Astrocyte of the cerebellum (primary cell): Measurements from ENCODE around the gene WDR48.

ENCODE experiments used
- DNase-seq: peaks from one replicate; pipeline ENCODE4 v3.0.0-alpha.2; 2011; ENCODE audit warnings: low read depth
- H3K4me3 ChIP-seq: 2 replicates; pipeline ENCODE4 v1.5.1; 2011; ENCODE audit warnings: mild to moderate bottlenecking, low read depth, low read length, moderate library complexity
- in situ Hi-C: cut with HindIII; loops from 2 replicates; pipeline ENCODE4 v1.10.0; 2017; ENCODE audit warnings: low sequenced_read_pairs
- TF ChIP-seq, protein P1 (sequence below): IDR thresholded peaks from 2 replicates; pipeline ENCODE4 v1.5.1; 2012; ENCODE audit warnings: low read length, low read depth, moderate library complexity, mild to moderate bottlenecking; ENCODE audit errors: missing control alignments

The WDR48 gene

DNA sequence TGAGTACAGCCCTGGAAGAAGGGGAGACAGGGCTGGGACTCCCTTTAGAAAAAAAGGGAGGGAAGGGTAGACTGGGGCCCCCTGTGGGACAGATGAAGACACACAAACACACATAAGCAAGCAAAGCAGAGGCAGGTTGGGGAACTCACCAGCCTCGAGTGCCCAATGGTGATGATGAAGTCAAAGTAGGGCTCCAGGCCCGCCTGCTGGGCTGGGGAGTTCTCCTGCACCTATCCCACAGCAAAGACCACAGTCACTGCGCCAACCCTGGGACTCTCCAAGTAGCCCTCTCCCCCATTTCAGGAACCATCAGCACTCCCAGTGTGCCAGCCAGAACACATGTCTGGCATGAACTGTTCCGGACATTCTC, 51.5 kb downstream of the WDR48 start:
- no peak overlapping the region for H3K4me3 ChIP-seq
- TF ChIP-seq, protein P1, sequence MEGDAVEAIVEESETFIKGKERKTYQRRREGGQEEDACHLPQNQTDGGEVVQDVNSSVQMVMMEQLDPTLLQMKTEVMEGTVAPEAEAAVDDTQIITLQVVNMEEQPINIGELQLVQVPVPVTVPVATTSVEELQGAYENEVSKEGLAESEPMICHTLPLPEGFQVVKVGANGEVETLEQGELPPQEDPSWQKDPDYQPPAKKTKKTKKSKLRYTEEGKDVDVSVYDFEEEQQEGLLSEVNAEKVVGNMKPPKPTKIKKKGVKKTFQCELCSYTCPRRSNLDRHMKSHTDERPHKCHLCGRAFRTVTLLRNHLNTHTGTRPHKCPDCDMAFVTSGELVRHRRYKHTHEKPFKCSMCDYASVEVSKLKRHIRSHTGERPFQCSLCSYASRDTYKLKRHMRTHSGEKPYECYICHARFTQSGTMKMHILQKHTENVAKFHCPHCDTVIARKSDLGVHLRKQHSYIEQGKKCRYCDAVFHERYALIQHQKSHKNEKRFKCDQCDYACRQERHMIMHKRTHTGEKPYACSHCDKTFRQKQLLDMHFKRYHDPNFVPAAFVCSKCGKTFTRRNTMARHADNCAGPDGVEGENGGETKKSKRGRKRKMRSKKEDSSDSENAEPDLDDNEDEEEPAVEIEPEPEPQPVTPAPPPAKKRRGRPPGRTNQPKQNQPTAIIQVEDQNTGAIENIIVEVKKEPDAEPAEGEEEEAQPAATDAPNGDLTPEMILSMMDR = no peak
- in situ Hi-C loops = no loop called here
- DNase-seq = no peak

DNA sequence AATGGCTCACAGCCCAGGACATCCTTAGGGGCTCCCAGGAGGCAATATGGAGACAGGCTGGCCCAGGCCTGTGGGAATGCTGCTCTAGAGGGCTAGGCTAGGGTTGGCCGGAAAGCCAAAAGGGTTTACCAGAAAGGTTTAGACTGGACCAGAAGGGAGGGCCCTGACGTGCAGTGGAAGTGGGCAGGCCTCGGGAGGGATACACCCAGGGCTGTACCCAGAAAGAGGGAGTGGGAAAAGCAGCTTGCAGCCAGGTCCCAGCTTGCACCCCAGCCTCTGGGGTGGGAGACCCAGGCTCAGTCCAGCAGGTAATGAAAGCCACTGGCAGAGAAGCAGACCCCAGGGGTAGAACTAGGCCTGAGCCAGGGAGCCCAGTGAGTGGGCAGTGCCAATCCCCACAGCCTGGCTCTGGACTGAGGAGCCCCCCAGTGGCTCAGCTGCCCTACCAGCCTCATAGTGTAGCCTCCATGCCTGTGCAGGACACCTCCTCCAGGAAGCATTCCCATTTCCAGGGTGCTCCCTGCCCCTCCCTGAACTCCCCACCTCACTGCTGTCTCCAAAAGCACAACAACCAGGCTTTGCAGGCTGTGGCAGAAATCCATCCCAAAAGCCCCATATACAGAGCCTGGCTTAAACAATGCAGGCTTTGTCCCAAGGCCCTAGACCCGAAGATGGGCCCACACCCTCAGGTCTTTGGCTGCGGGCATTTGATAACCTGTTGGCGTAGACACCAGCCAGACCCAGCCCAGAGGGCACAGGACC, 52.2 kb downstream of the WDR48 start:
- in situ Hi-C loops = no loop called here

DNA sequence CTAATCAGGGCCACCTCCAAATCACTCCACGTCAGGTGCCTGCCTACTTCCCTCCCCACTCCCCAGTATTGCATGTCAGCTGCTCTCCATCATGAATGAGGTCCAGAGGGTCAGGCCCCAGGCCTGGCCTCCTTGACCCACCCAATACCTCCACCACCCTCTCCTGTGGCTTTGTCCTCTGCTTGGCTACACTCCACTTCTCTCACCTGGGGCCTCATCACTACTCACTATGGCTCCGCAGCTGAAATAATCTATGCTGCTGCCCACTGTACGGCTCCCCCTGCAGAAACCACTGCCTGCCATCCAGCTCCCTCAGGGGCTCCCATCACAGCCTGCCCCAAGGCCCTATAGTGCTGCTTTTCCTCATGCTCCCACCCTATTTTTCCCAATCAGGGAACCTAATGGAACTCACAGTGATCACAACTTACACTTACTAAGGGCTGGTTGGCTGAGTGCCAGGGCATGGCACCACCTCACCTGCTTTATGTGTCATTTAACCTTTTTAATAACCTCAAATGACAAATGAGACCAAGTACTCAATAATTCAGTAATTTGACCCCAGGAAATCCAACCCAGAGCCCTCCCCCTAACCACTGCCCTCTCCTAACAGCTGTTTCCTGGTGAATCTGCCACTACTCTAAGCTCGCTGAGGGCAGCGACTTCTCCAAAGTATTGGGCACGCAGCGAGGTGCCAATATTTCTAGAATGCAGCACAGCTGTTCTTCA, 53.3 kb downstream of the WDR48 start:
- no peak overlapping the region for H3K4me3 ChIP-seq
- DNase-seq = no peak
- TF ChIP-seq, protein P1 = no peak
- in situ Hi-C loops = loop anchor here (5.0 kb wide), 1 partner anchor 87 kb away; the partner anchor contains the start of gene XIRP1

More for the DNA sequence above, 52.2 kb downstream of the WDR48 start:
- no peak for DNase-seq
- TF ChIP-seq, protein P1 = no peak
- no peak overlapping the region for H3K4me3 ChIP-seq

DNA sequence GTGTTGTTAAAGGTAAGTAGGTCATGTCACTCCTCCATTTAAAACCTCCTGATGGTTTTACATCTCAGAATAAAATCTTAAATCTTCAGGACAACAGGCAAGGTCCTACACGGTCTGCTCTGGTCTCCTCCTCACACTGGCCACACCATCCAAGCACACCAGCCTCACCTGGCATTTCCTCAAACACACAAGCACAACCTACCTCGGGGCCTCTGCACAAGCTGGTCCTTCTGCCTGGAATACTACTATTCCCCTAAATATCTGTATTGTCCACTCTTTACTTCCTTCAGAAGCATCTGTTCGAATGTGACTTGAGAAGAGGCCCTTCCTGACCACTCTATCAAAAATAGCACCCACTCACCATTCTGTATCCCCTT, 53.9 kb downstream of the WDR48 start:
- TF ChIP-seq, protein P1 = no peak
- DNase-seq = no peak
- H3K4me3 ChIP-seq = no peak overlapping the region
- in situ Hi-C loops = loop anchor here (5.0 kb wide), 1 partner anchor 87 kb away; the partner anchor contains the start of gene XIRP1

DNA sequence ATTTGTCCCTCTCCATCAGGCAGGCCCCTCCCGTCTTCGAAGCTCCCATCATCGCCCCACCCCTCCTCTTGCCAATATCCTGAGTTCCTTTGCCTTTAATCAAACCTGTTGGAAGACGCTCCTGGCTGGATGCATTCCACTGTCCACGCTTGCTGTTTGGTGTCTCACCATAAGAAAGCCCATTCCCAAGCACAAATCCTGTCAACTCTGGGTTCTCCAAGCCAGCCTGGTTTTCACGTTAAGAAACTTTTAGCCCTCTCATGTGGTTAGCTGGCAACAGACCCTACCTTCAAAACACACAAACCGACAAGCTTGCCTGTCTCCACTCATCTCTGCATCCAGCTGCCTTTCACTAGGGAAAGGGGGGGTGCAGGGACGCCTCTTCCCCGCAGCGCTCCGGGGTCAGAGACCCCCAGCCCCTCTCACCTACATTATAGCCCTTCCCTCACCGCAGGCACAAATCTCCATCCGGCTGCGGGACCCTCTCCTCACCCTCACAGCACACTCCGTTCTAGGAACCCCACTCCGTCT, 54.5 kb downstream of the WDR48 start:
- in situ Hi-C loops = loop anchor here (5.0 kb wide), 1 partner anchor 86 kb away; the partner anchor contains the start of gene XIRP1
- peak overlapping the region; percentile 91 for H3K4me3 ChIP-seq
- TF ChIP-seq, protein P1 = no peak
- DNase-seq = no peak

DNA sequence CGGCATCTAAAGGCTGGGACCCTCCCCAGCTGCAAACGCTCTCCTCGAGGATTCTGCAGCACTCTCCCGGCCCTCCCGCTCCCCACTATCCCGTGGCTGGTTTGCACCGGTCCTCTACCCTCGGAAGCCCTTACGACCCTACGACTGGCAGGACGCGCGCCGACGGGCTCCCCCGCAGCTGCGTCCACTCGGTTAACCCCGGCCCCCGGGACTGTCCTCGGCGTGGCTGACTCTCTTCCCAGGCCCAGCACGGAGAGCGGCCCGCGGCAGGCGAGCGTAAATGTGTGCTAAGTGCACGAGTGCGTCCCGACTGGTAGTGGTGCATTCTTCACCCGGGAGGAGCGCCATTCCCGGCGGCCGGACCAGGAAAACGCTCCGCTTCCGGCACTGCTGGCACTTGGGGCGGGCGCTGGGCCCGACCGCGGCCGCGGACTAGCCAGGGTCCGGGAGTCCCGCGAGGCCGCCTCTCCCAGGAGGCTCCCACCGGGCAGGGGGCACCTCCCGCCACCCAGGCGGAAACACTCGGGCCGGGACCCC, 55.1 kb downstream of the WDR48 start:
- in situ Hi-C loops = loop anchor here (5.0 kb wide), 1 partner anchor 85 kb away; the partner anchor contains the start of gene XIRP1
- peak overlapping the region; percentile 91 for H3K4me3 ChIP-seq
- DNase-seq = no peak
- TF ChIP-seq, protein P1 = no peak
